Neural cell (in vitro differentiated cells): Measurements from ENCODE around the gene C2orf68. TPM values are rescaled to one million over a fixed set of nuclear protein-coding genes. Genes with fewer than 3 reads are reported as not detected.

Experiments
- H2AFZ ChIP-seq: fragments of 200-600, 300-800 bp; sonication (generic), shearing (Covaris generic); 2 replicates; pipeline ENCODE4 v1.6.0; 2014; ENCODE audit warnings: low read depth, mild to moderate bottlenecking, antibody characterized with exemption, low read length, moderate library complexity
- H3F3A ChIP-seq: fragments of 200-600 bp; shearing (Covaris generic); 2 replicates; pipeline ENCODE4 v1.6.1; 2016; ENCODE audit warnings: mild to moderate bottlenecking, moderate library complexity, mixed read lengths, antibody characterized with exemption, low read length; ENCODE audit not compliant: insufficient read depth, poor library complexity, severe bottlenecking
- H3K27ac ChIP-seq: fragments of 200-600, 300-800 bp; sonication (generic), shearing (Covaris generic); 2 replicates; pipeline ENCODE4 v1.5.1; 2014; ENCODE audit warnings: mild to moderate bottlenecking, low read length, moderate library complexity
- H3K27me3 ChIP-seq: fragments of 300-800, 200-600 bp; sonication (generic), shearing (Covaris generic); 2 replicates; pipeline ENCODE4 v1.6.0; 2014; ENCODE audit warnings: mild to moderate bottlenecking, low read depth, low read length, moderate library complexity; ENCODE audit not compliant: insufficient read depth
- H3K36me3 ChIP-seq: fragments of 300-800, 200-600 bp; sonication (generic), shearing (Covaris generic); 2 replicates; pipeline ENCODE4 v1.5.1; 2014; ENCODE audit warnings: mild to moderate bottlenecking, antibody characterized with exemption, low read length, moderate library complexity; ENCODE audit not compliant: insufficient read depth
- H3K4me2 ChIP-seq: fragments of 300-800, 200-600 bp; sonication (generic), shearing (Covaris generic); 2 replicates; pipeline ENCODE4 v1.6.0; 2014; ENCODE audit warnings: mild to moderate bottlenecking, low read length
- H3K4me3 ChIP-seq: fragments of 300-800, 200-600 bp; sonication (generic), shearing (Covaris generic); 2 replicates; pipeline ENCODE4 v1.5.1; 2014; ENCODE audit warnings: mild to moderate bottlenecking, low read length, moderate library complexity
- H3K79me2 ChIP-seq: fragments of 200-600 bp; shearing (Covaris generic); replicated peaks from 2 replicates; pipeline ENCODE4 v1.6.0; 2014; ENCODE audit warnings: mild to moderate bottlenecking, low read length, moderate library complexity; ENCODE audit not compliant: insufficient read depth
- H3K9ac ChIP-seq: fragments of 300-800, 200-600 bp; sonication (generic), shearing (Covaris generic); 2 replicates; pipeline ENCODE4 v1.6.1; 2016; ENCODE audit warnings: mild to moderate bottlenecking, low read length, mixed read lengths
- H3K9me2 ChIP-seq: fragments of 200-600 bp; shearing (Covaris generic); 2 replicates; pipeline ENCODE4 v1.6.1; 2016; ENCODE audit warnings: mild to moderate bottlenecking, low read length, mixed read lengths; ENCODE audit not compliant: insufficient read depth
- H3K9me3 ChIP-seq: fragments of 200-600, 300-800 bp; sonication (generic), shearing (Covaris generic); 2 replicates; pipeline ENCODE4 v1.6.1; 2016; ENCODE audit warnings: mild to moderate bottlenecking, mixed run types, low read length, moderate library complexity, mixed read lengths
- H4K20me1 ChIP-seq: fragments of 200-600 bp; shearing (Covaris generic); 2 replicates; pipeline ENCODE4 v1.6.1; 2016; ENCODE audit warnings: mild to moderate bottlenecking, mixed run types; ENCODE audit not compliant: insufficient read depth
- EP300 ChIP-seq: fragments of 450-650 bp; conservative IDR thresholded peaks from 2 replicates; pipeline ENCODE4 v1.6.1; 2014; ENCODE audit warnings: antibody characterized with exemption, mild to moderate bottlenecking, moderate library complexity; ENCODE audit not compliant: poor library complexity, severe bottlenecking
- EZH2 ChIP-seq: fragments of 200-600, 300-800 bp; shearing (Covaris generic), sonication (generic); IDR thresholded peaks from 2 replicates; pipeline ENCODE4 v1.6.1; 2014; ENCODE audit warnings: antibody characterized with exemption, low read length, borderline replicate concordance, mild to moderate bottlenecking; ENCODE audit not compliant: insufficient read depth, poor library complexity, severe bottlenecking
- MXI1 ChIP-seq: fragments of 450-650 bp; conservative IDR thresholded peaks from 2 replicates; pipeline ENCODE4 v1.6.1; 2014; ENCODE audit warnings: antibody characterized with exemption, mild to moderate bottlenecking; ENCODE audit not compliant: poor library complexity, severe bottlenecking
- POLR2AphosphoS5 ChIP-seq: IDR thresholded peaks from 2 replicates; pipeline ENCODE4 v1.6.1; 2012
- RAD21 ChIP-seq: fragments of 450-650 bp; conservative IDR thresholded peaks from 2 replicates; pipeline ENCODE4 v1.6.1; 2014; ENCODE audit warnings: antibody characterized with exemption, mild to moderate bottlenecking, moderate library complexity
- SMC3 ChIP-seq: fragments of 450-650 bp; conservative IDR thresholded peaks from 2 replicates; pipeline ENCODE4 v1.6.1; 2014; ENCODE audit warnings: antibody characterized with exemption, mild to moderate bottlenecking, moderate library complexity; ENCODE audit not compliant: poor library complexity
- TAF1 ChIP-seq: IDR thresholded peaks from 2 replicates; pipeline ENCODE4 v1.6.1; 2012; ENCODE audit warnings: low read depth
- polyA plus RNA-seq: library from polyadenylated mRNA; depleted of rRNA; stranded (reverse); fragments of >200 nt; gene quantifications from 2 replicates; pipeline ENCODE4 v1.2.3, GENCODE V29; 2014
- TF ChIP-seq, protein P1 (sequence below): IDR thresholded peaks from 2 replicates; pipeline ENCODE4 v1.6.1; 2012; ENCODE audit warnings: borderline replicate concordance
- TF ChIP-seq, protein P2 (sequence below): fragments of 450-650 bp; IDR thresholded peaks from 2 replicates; pipeline ENCODE4 v1.5.1; 2014; ENCODE audit warnings: antibody characterized with exemption, mild to moderate bottlenecking, moderate library complexity; ENCODE audit not compliant: poor library complexity, severe bottlenecking

C2orf68 gene
- polyA plus RNA-seq, 1 donor from 2014 or later: 28.0 TPM

DNA sequence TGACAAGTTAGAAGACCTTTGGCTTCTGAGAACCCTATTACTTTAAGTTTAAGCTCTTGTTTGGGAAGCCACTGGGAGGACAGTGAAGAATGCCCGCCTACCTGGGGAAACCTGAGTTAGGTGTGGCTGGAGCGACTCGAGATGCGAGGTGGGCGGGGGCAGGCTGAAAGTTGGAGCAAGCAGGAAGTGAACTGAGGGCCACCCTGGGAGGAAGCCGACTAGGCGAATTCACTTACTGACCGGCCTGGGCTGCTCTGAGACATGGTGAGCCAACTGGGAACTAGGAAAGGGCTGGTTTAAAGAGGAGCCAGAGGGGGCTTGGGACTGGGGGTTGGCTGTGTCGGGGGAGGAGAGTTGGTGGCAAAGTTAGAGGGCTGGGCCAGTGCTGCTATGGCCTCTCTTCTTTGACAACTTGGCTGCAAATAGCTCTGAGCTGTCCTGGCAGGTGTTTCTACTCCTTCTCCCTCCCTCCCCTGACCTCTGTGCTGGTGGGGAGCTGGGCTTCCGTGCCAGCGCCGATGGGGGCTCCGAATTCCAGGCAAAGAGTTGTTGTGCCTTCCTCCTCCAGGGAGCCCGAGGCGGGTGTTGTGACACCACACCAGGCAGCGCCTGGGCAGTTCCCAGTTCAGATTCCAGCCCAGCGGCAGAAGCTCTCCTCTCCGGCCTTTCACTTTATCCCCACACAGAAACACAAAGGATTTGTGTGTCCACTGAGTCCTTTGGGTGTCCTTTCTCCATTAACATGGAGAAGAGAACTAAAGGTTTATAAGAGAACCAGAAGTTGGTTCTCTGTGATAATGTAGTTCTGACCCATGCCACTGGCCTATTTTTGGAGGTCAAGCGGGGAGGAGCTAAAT lies 34.3 kb downstream of the C2orf68 start, which contains the start of gene VAMP8:
Gene VAMP8 (plus strand): TSS at position 201 of the 857 bp plus-strand sequence. CDS start 61 bp downstream, at position 262.
- H3K9me2 ChIP-seq: no peaks in the 10 kb centered on the region
- no peaks in the 10 kb centered on the region for H3F3A ChIP-seq
- TF ChIP-seq SMC3 (no peak), POLR2AphosphoS5 (no peak), EZH2 (no peak), RAD21 (no peak), EP300 (no peak), MXI1 (no peak), TAF1 (no peak)
- TF ChIP-seq, protein P1, sequence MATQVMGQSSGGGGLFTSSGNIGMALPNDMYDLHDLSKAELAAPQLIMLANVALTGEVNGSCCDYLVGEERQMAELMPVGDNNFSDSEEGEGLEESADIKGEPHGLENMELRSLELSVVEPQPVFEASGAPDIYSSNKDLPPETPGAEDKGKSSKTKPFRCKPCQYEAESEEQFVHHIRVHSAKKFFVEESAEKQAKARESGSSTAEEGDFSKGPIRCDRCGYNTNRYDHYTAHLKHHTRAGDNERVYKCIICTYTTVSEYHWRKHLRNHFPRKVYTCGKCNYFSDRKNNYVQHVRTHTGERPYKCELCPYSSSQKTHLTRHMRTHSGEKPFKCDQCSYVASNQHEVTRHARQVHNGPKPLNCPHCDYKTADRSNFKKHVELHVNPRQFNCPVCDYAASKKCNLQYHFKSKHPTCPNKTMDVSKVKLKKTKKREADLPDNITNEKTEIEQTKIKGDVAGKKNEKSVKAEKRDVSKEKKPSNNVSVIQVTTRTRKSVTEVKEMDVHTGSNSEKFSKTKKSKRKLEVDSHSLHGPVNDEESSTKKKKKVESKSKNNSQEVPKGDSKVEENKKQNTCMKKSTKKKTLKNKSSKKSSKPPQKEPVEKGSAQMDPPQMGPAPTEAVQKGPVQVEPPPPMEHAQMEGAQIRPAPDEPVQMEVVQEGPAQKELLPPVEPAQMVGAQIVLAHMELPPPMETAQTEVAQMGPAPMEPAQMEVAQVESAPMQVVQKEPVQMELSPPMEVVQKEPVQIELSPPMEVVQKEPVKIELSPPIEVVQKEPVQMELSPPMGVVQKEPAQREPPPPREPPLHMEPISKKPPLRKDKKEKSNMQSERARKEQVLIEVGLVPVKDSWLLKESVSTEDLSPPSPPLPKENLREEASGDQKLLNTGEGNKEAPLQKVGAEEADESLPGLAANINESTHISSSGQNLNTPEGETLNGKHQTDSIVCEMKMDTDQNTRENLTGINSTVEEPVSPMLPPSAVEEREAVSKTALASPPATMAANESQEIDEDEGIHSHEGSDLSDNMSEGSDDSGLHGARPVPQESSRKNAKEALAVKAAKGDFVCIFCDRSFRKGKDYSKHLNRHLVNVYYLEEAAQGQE: no peak
- TF ChIP-seq, protein P2, sequence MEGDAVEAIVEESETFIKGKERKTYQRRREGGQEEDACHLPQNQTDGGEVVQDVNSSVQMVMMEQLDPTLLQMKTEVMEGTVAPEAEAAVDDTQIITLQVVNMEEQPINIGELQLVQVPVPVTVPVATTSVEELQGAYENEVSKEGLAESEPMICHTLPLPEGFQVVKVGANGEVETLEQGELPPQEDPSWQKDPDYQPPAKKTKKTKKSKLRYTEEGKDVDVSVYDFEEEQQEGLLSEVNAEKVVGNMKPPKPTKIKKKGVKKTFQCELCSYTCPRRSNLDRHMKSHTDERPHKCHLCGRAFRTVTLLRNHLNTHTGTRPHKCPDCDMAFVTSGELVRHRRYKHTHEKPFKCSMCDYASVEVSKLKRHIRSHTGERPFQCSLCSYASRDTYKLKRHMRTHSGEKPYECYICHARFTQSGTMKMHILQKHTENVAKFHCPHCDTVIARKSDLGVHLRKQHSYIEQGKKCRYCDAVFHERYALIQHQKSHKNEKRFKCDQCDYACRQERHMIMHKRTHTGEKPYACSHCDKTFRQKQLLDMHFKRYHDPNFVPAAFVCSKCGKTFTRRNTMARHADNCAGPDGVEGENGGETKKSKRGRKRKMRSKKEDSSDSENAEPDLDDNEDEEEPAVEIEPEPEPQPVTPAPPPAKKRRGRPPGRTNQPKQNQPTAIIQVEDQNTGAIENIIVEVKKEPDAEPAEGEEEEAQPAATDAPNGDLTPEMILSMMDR: no peak
- H3K27ac ChIP-seq: no peak within 1 kb of the TSS
- H3K4me3 ChIP-seq: no peak within 1 kb of the TSS
- H4K20me1 ChIP-seq: no peaks in the 10 kb centered on the region
- no peaks in the 10 kb centered on the region for H3K9me3 ChIP-seq
- H2AFZ ChIP-seq: no peak within 1 kb of the TSS
- H3K79me2 ChIP-seq: no peaks in the 10 kb centered on the region
- no peaks in the 10 kb centered on the region for H3K36me3 ChIP-seq
- no peak within 1 kb of the TSS for H3K9ac ChIP-seq
- no peak within 1 kb of the TSS for H3K4me2 ChIP-seq
- peaks cover 10% of the 10 kb centered on the region for H3K27me3 ChIP-seq

DNA sequence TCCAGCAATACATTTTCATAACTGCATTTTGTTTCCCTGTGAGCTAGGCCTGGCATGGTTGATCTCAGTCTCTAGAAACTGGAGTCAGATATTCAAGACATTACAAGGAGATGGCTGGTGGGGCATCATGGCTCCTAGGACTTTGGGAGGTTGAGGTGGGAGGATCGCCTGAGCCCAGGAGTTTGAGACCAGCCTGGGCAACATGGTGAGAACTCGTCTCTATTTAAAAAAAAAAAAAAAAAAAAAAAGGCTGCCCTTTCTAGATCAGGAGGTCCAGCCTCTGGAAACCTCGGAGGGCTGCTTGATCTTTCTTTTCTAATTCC lies 34.8 kb downstream of the C2orf68 start:
- H3F3A ChIP-seq: no peaks in the 10 kb centered on the region
- no peak overlapping the region for H3K9ac ChIP-seq
- H2AFZ ChIP-seq: no peak overlapping the region
- no peaks in the 10 kb centered on the region for H3K9me3 ChIP-seq
- no peak overlapping the region for H3K4me3 ChIP-seq
- H3K4me2 ChIP-seq: no peak overlapping the region
- H3K36me3 ChIP-seq: no peaks in the 10 kb centered on the region
- peaks cover 6% of the 10 kb centered on the region for H3K27me3 ChIP-seq
- H3K79me2 ChIP-seq: no peaks in the 10 kb centered on the region
- no peaks in the 10 kb centered on the region for H4K20me1 ChIP-seq
- no peak overlapping the region for H3K27ac ChIP-seq
- TF ChIP-seq EZH2 (no peak), SMC3 (no peak), RAD21 (no peak), EP300 (no peak), TAF1 (no peak), POLR2AphosphoS5 (no peak), MXI1 (no peak)
- TF ChIP-seq, protein P2: no peak
- TF ChIP-seq, protein P1: no peak
- no peaks in the 10 kb centered on the region for H3K9me2 ChIP-seq
